GM12878 (cell line): ENCODE results near the gene IL11. TPM values are rescaled to one million over a fixed set of nuclear protein-coding genes. Genes with fewer than 3 reads are reported as not detected.

Experiments used
- BCL11A ChIP-seq: IDR thresholded peaks from 2 replicates; pipeline ENCODE4 v1.6.1; 2011; ENCODE audit warnings: low read depth, low read length
- FOXK2 ChIP-seq: fragments of 450-650 bp; IDR thresholded peaks from 2 replicates; pipeline ENCODE4 v1.6.1; 2017; ENCODE audit warnings: mild to moderate bottlenecking, moderate library complexity
- JUNB ChIP-seq: IDR thresholded peaks from 2 replicates; pipeline ENCODE4 v1.6.1; 2016; ENCODE audit warnings: antibody characterized with exemption, mild to moderate bottlenecking
- MYB ChIP-seq: fragments of 150-350 bp; IDR thresholded peaks from 2 replicates; pipeline ENCODE4 v1.6.1; 2014; ENCODE audit warnings: mild to moderate bottlenecking, low read depth, low read length, borderline replicate concordance
- NFYB ChIP-seq: IDR thresholded peaks from 2 replicates; pipeline ENCODE4 v1.6.1; 2011; ENCODE audit warnings: low read depth, mild to moderate bottlenecking, low read length, improper control_type of control experiment, moderate library complexity; ENCODE audit not compliant: insufficient read depth
- NR2C1 ChIP-seq: fragments of 450-650 bp; IDR thresholded peaks from 2 replicates; pipeline ENCODE4 v1.6.1; 2017; ENCODE audit warnings: antibody characterized with exemption, mild to moderate bottlenecking, moderate library complexity
- PAX5 ChIP-seq: IDR thresholded peaks from 2 replicates; pipeline ENCODE4 v1.6.1; 2011; ENCODE audit warnings: low read depth, low read length, borderline replicate concordance
- PAX8 ChIP-seq: fragments of 450-650 bp; IDR thresholded peaks from 2 replicates; pipeline ENCODE4 v1.6.1; 2017; ENCODE audit warnings: mild to moderate bottlenecking, moderate library complexity
- POLR2AphosphoS2 ChIP-seq: IDR thresholded peaks from 2 replicates; pipeline ENCODE4 v1.6.1; 2011; ENCODE audit warnings: low read depth, mild to moderate bottlenecking, low read length, improper control_type of control experiment, moderate library complexity
- SIN3A ChIP-seq: IDR thresholded peaks from 2 replicates; pipeline ENCODE4 v1.6.1; 2012; ENCODE audit warnings: low read depth, low read length, improper control_type of control experiment
- SMAD1 ChIP-seq: fragments of 450-650 bp; IDR thresholded peaks from 2 replicates; pipeline ENCODE4 v1.6.1; 2018; ENCODE audit warnings: mild to moderate bottlenecking, low read depth; ENCODE audit not compliant: partially characterized antibody
- SUZ12 ChIP-seq: fragments of 200-600 bp; sonication (generic); IDR thresholded peaks from one replicate; pipeline ENCODE4 v1.6.1; 2018; ENCODE audit warnings: antibody characterized with exemption, mild to moderate bottlenecking; ENCODE audit not compliant: unreplicated experiment
- ZNF24 ChIP-seq: fragments of 450-650 bp; IDR thresholded peaks from 2 replicates; pipeline ENCODE4 v1.6.1; 2017; ENCODE audit warnings: antibody characterized with exemption, mild to moderate bottlenecking
- polyA plus RNA-seq, 11 experiments: library from polyadenylated mRNA; depleted of rRNA in 4 of 11; unstranded in 6 of 11; stranded (reverse) in 5 of 11; fragments of >200 nt; fragmentation: Nextera tagmentation in 4 of 11; fragmentation: Illumina TruSeq in 1 of 11; extraction: Ambion mirVana in 4 of 11; extraction: Trizol in 1 of 11; gene quantifications; 1 replicate in 1 of 11; 2 replicates in 10 of 11; pipeline versions ENCODE4 v1.2.1 to v1.2.3, GENCODE V29; 2011 to 2016; ENCODE audit warnings: inconsistent platforms in 2 of 11, missing spikeins in 2 of 11, low read depth in 1 of 11
- total RNA-seq, 4 experiments: library from RNA; depleted of rRNA in 3 of 4; stranded (reverse); fragments of >200 nt in 3 of 4; fragmentation: Illumina TruSeq in 1 of 4; extraction: Trizol in 1 of 4; gene quantifications; 2 replicates each; pipeline versions ENCODE4 v1.2.1 to v1.2.3, GENCODE V29; 2013 to 2021
- TF ChIP-seq, protein P1 (sequence below): fragments of 450-650 bp; IDR thresholded peaks from 2 replicates; pipeline ENCODE4 v1.6.1; 2017; ENCODE audit warnings: antibody characterized with exemption, mild to moderate bottlenecking, moderate library complexity
- TF ChIP-seq, protein P2 (sequence below): IDR thresholded peaks from 2 replicates; pipeline ENCODE4 v1.6.1; 2012; ENCODE audit warnings: improper control_type of control experiment, low read depth, low read length; ENCODE audit not compliant: insufficient replicate concordance
- TF ChIP-seq, protein P3 (sequence below): IDR thresholded peaks from 2 replicates; pipeline ENCODE4 v1.6.1; 2011; ENCODE audit warnings: low read depth, low read length, improper control_type of control experiment, borderline replicate concordance
- TF ChIP-seq, protein P4 (sequence below): fragments of 450-650 bp; IDR thresholded peaks from 2 replicates; pipeline ENCODE4 v1.6.1; 2017; ENCODE audit warnings: mild to moderate bottlenecking, moderate library complexity

IL11 gene
- total and polyA plus RNA-seq, 10 of the 15 experiments (the other 5 are each of a cell fraction or from before 2014, with no cell fraction given): 0.15 TPM; not detected in 9

DNA sequence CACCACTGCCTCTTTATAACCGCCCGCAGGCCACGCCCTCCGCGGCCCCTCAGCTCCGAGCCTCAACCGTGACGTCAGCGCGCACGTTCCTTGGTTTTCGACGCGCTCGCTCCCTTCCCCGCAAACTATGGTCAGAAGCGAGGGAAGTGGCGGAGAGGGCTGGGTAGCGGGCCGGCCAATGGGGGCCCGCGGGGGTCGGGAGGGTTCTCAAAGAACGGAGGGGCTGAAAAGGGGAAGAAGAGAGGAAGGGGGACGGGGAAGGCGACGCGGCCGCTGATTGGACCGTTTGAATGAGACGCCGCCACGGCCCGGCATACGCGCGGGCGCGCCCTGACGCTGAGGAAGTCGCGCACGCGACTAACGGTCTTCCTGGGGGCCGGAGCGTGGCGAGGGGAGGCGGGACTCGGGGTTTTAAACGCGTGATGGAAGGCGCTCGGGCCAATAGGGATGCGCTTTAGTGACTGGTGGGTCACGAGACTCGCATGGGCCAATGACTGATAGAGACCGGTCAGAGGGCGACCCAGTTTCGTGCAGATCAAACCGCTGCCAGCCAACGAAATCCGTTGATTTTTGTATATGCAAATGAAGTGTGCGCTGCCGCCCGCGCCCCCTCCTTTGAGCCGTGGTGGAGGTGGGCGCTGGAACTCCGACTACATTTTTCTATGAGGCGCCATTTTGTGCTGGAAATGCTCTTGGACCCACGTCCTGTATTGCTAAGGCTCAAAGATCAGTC lies 37.7 kb upstream of the IL11 start (continued):
- peak; percentile 91 for TF ChIP-seq NFYB
- peak; percentile 87 for TF ChIP-seq PAX5
- no peak for TF ChIP-seq POLR2AphosphoS2
- no peak for TF ChIP-seq MYB
- no peak for TF ChIP-seq ZNF24
- TF ChIP-seq SMAD1: peak; percentile 31
- TF ChIP-seq FOXK2: no peak
- TF ChIP-seq NR2C1: no peak; the same call in 1 of the 2 replicates
- TF ChIP-seq, protein P1, sequence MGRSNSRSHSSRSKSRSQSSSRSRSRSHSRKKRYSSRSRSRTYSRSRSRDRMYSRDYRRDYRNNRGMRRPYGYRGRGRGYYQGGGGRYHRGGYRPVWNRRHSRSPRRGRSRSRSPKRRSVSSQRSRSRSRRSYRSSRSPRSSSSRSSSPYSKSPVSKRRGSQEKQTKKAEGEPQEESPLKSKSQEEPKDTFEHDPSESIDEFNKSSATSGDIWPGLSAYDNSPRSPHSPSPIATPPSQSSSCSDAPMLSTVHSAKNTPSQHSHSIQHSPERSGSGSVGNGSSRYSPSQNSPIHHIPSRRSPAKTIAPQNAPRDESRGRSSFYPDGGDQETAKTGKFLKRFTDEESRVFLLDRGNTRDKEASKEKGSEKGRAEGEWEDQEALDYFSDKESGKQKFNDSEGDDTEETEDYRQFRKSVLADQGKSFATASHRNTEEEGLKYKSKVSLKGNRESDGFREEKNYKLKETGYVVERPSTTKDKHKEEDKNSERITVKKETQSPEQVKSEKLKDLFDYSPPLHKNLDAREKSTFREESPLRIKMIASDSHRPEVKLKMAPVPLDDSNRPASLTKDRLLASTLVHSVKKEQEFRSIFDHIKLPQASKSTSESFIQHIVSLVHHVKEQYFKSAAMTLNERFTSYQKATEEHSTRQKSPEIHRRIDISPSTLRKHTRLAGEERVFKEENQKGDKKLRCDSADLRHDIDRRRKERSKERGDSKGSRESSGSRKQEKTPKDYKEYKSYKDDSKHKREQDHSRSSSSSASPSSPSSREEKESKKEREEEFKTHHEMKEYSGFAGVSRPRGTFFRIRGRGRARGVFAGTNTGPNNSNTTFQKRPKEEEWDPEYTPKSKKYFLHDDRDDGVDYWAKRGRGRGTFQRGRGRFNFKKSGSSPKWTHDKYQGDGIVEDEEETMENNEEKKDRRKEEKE: no peak
- no peak for TF ChIP-seq PAX8
- TF ChIP-seq BCL11A: no peak
- TF ChIP-seq, protein P2, sequence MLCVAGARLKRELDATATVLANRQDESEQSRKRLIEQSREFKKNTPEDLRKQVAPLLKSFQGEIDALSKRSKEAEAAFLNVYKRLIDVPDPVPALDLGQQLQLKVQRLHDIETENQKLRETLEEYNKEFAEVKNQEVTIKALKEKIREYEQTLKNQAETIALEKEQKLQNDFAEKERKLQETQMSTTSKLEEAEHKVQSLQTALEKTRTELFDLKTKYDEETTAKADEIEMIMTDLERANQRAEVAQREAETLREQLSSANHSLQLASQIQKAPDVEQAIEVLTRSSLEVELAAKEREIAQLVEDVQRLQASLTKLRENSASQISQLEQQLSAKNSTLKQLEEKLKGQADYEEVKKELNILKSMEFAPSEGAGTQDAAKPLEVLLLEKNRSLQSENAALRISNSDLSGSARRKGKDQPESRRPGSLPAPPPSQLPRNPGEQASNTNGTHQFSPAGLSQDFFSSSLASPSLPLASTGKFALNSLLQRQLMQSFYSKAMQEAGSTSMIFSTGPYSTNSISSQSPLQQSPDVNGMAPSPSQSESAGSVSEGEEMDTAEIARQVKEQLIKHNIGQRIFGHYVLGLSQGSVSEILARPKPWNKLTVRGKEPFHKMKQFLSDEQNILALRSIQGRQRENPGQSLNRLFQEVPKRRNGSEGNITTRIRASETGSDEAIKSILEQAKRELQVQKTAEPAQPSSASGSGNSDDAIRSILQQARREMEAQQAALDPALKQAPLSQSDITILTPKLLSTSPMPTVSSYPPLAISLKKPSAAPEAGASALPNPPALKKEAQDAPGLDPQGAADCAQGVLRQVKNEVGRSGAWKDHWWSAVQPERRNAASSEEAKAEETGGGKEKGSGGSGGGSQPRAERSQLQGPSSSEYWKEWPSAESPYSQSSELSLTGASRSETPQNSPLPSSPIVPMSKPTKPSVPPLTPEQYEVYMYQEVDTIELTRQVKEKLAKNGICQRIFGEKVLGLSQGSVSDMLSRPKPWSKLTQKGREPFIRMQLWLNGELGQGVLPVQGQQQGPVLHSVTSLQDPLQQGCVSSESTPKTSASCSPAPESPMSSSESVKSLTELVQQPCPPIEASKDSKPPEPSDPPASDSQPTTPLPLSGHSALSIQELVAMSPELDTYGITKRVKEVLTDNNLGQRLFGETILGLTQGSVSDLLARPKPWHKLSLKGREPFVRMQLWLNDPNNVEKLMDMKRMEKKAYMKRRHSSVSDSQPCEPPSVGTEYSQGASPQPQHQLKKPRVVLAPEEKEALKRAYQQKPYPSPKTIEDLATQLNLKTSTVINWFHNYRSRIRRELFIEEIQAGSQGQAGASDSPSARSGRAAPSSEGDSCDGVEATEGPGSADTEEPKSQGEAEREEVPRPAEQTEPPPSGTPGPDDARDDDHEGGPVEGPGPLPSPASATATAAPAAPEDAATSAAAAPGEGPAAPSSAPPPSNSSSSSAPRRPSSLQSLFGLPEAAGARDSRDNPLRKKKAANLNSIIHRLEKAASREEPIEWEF: no peak
- TF ChIP-seq, protein P3, sequence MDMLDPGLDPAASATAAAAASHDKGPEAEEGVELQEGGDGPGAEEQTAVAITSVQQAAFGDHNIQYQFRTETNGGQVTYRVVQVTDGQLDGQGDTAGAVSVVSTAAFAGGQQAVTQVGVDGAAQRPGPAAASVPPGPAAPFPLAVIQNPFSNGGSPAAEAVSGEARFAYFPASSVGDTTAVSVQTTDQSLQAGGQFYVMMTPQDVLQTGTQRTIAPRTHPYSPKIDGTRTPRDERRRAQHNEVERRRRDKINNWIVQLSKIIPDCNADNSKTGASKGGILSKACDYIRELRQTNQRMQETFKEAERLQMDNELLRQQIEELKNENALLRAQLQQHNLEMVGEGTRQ: peak; percentile 82
- TF ChIP-seq JUNB: no peak
- TF ChIP-seq SUZ12: no peak
- TF ChIP-seq, protein P4, sequence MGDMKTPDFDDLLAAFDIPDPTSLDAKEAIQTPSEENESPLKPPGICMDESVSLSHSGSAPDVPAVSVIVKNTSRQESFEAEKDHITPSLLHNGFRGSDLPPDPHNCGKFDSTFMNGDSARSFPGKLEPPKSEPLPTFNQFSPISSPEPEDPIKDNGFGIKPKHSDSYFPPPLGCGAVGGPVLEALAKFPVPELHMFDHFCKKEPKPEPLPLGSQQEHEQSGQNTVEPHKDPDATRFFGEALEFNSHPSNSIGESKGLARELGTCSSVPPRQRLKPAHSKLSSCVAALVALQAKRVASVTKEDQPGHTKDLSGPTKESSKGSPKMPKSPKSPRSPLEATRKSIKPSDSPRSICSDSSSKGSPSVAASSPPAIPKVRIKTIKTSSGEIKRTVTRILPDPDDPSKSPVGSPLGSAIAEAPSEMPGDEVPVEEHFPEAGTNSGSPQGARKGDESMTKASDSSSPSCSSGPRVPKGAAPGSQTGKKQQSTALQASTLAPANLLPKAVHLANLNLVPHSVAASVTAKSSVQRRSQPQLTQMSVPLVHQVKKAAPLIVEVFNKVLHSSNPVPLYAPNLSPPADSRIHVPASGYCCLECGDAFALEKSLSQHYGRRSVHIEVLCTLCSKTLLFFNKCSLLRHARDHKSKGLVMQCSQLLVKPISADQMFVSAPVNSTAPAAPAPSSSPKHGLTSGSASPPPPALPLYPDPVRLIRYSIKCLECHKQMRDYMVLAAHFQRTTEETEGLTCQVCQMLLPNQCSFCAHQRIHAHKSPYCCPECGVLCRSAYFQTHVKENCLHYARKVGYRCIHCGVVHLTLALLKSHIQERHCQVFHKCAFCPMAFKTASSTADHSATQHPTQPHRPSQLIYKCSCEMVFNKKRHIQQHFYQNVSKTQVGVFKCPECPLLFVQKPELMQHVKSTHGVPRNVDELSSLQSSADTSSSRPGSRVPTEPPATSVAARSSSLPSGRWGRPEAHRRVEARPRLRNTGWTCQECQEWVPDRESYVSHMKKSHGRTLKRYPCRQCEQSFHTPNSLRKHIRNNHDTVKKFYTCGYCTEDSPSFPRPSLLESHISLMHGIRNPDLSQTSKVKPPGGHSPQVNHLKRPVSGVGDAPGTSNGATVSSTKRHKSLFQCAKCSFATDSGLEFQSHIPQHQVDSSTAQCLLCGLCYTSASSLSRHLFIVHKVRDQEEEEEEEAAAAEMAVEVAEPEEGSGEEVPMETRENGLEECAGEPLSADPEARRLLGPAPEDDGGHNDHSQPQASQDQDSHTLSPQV: no peak
- no peak for TF ChIP-seq SIN3A
